Epithelial cell of umbilical artery (primary cell): ENCODE data around the gene LMF2. TPM values are rescaled to one million over a fixed set of nuclear protein-coding genes. Genes with fewer than 3 reads are reported as not detected.

Source experiments
- total RNA-seq: library from RNA; depleted of rRNA; stranded (reverse); fragments of >200 nt; gene quantifications from 2 replicates; pipeline ENCODE4 v1.2.3, GENCODE V29; 2014

Gene LMF2, protein sequence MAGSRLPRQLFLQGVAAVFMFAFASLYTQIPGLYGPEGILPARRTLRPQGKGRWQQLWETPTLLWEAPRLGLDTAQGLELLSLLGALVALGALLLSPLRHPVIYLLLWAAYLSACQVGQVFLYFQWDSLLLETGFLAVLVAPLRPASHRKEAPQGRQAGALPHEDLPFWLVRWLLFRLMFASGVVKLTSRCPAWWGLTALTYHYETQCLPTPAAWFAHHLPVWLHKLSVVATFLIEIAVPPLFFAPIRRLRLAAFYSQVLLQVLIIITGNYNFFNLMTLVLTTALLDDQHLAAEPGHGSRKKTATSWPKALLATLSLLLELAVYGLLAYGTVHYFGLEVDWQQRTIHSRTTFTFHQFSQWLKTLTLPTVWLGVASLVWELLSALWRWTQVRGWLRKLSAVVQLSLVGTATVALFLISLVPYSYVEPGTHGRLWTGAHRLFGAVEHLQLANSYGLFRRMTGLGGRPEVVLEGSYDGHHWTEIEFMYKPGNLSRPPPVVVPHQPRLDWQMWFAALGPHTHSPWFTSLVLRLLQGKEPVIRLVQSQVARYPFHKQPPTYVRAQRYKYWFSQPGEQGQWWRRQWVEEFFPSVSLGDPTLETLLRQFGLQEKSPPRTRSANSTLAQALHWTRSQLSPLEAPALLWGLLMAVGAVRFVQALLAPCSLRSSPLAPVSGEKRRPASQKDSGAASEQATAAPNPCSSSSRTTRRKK
- 21.8 and 22.2 TPM in 2 replicates for total RNA-seq

DNA sequence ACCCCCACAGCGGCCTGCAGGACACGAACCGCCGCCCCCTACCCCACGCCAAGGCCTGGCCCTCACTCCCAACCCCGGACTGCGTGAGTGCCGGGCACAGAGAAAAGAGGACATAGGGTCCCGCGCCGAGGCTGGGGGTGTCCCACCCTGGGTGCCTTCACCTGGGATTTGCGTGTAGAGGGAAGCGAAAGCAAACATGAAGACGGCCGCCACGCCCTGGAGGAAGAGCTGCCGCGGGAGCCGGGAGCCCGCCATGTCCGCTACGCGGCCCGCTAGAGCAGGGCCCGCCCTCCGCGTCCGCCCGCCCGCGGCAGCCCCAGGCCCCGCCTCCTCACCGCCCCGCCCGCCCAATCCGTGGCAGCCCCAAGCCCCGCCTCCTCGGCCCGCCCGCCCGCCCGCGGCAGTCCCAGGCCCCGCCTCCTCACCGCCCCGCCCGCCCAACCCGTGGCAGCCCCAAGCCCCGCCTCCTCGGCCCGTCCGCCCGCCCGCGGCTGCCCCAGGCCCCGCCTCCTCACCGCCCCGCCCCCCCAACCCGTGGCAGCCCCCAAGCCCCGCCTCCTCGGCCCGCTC, at the start of gene LMF2:
Gene LMF2 (minus strand): TSS at position 282 of the 570 bp plus-strand sequence. CDS start 27 bp downstream, at position 255.

DNA sequence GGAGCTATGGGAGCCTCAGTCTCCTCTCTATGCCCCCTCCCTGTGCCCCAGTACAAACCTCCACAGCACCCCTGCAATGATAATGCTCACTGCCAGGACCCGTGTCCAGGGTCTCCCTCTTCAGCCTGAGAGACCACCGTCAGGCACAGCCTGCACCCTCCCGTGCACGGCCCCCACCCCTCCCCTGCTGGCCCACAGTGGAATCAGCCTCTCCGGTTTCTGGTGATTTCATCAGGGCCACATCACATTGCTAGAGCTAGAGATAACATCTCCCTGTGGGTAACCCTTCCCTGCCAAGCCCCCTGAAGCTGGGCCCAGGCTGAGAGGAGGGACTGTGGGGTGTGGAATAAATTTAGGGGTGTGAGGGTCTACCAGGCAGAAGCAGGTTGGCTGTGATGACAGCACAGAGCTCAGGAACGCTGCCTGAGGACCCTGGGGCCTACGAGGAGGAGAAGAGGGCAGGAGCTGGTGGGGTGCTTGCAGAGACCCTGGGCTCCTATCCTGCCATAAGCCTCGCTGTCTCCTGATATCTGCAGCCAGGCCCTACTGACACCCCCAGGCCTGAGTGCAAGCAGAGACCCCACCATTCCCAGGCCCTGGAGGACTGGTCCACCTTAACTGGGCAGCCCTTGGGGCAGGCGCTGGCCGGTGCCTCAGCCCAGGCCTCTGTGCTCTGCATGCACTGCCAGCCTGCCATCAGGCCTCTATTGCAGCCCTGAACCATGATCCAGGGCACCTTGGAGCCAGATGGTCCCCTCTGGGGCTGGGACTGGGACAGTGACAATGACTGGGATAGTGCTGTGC, 38.2 kb upstream of the LMF2 start, which contains the start of gene KLHDC7B:
Gene KLHDC7B (plus strand): TSS at position 378 of the 804 bp plus-strand sequence. CDS start 345 bp downstream, at position 723.

DNA sequence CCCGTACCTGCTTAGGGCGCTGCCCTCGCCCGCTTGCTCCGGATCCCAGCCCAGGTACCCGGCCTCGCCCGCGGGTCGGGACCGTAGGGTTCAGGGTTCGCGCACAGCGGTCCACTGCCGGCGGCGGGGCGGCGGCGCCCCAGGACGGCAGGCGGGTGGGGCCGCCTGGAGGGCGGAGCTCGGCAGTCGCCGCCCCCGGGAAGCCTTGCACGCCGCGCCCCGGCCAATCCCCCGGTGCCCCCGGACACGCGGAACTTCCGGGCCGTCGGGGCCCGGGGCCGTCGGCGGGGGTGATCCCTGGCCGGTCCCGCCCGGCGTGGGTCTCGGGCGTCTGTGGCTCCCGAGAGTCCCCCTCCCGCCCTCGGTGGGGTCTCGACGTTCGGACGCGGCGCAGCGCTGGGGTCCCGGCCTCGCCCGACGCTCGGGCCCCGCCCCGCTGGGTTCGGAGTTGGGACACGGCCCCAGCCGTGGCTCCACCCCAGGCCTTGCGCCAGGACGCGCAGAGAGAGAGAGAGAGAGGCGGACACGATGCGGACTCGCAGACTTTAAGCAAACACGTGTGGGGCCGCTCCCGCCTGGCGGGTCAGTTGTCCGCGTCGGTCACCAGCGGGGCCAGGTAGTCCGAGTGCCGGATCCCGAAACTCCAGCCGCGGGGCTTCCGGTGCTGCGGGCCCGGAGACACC, 22.5 kb upstream of the LMF2 start, which contains the start of gene TYMP:
Gene TYMP (minus strand): TSS at position 116 of the 683 bp plus-strand sequence. CDS start 303 bp downstream, outside the sequence.

DNA sequence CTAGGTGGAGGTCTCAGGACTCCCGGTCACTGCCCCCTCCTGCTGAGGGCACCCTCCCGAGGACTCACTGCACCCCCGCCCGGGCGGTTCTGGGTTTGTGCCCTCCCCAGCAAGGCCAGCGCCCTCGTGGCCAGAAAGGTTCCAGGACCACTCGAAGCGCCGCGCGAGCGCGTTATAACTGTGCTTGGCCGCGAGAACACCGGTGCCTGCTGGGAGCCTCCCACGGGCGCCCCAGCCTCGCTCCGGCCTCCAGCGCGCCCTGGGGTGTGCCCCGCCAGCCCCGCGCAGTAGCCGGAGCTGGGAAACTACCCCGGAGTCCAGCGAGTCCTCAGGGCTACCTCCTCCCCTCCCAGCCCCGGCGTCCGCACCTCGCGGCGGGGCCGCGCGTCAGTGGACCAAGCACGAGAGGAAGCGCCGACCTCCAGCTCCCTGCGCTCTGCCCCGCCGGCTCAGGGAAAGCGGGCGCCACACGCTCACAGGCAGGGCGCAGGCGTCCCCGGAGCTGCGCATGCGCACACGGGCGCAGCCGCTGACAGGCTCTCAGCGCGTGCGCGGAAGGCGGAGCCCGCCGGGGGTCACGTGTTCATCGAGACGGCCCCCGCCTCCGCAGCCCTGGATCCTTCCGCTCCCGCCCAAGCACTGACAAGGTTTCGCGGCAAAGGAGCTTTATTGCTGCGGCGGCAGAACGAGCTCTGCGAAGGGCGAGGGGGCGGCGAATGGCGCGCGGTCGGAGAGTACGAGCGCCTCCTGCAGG, 17.8 kb upstream of the LMF2 start, which contains the start of gene SCO2:
Gene SCO2 (minus strand): TSS at position 495 of the 754 bp plus-strand sequence. CDS start 1,187 bp downstream, outside the sequence.

DNA sequence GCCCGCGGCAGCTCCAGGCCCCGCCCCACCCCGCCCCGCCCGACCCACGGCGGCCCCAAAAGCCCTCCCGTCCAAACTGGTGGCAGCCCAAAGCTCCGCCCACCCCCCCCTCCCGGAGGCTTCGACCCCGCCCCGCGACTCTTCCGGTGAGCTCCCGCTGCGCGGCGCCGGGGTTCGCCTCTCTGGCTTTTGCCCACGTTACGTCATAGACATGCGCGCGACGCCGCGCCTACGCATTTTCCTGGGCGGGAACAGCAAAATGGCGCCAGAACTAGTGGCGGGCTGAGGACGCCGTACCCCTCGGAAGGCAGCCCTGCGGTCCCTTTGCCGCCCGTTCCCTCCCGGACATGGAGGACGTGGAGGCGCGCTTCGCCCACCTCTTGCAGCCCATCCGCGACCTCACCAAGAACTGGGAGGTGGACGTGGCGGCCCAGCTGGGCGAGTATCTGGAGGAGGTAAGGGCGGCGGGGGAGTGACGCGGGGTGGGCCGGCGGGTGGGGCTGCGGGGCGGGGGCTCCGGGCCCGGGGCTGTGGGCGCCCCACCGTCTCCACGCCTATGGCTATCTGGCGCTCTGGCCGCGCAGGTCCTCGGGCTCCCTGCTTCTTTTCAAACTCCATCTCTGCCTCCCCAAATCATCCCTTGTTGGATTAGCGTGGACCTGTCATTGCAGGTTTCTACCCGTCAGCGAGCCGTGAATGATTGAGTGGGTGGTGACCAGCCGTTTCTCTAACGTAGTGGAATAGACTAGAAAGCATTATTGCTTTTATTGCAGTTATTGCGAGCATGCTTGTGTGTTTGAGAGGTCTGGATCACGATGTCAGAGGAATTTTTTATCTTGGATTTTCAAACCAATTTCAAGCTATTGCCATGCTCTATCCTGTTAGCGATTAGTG, 736 bp upstream of the LMF2 start, which contains the start of gene NCAPH2:
Gene NCAPH2 (plus strand): TSS at position 234 of the 894 bp plus-strand sequence. CDS start 114 bp downstream, at position 348.

DNA sequence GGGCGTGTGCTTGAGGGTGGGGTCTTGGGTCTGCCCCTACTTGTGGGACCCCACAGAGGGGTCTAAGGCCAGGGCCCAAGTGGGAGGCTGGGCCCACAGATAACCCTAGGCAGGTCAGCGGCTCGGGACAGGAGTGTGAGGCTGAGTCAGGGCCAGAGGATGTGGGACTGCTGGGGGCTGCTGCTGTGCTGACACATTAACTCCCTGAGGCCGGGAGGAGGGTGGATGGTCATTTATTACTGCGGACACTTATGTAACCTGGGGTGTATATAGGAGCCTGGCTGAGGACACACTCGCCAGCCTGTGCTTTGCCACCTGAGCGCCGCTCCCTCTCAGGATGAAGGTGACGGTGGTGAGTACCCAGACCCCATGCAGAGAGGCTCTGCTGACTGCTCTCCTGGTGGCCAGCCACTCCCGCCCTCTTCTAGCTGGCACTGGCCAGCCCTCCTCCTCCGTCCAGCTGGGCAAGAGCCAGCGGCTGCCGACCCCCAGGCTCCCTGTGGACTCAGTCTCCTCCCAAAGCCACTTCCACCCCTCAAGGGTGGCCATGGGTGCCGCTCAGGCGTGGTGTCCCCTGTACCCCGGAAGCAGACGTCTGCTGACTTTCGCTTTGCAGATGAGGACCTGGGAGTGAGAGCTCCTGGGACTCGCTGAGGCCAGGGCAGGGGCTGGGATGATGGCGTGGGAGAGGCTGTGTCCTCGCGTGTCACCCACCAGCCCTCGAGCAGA, 20.8 kb downstream of the LMF2 start, which contains the start of gene MIOX:
Gene MIOX (plus strand): TSS at position 299 of the 729 bp plus-strand sequence. CDS start 39 bp downstream, at position 338.

DNA sequence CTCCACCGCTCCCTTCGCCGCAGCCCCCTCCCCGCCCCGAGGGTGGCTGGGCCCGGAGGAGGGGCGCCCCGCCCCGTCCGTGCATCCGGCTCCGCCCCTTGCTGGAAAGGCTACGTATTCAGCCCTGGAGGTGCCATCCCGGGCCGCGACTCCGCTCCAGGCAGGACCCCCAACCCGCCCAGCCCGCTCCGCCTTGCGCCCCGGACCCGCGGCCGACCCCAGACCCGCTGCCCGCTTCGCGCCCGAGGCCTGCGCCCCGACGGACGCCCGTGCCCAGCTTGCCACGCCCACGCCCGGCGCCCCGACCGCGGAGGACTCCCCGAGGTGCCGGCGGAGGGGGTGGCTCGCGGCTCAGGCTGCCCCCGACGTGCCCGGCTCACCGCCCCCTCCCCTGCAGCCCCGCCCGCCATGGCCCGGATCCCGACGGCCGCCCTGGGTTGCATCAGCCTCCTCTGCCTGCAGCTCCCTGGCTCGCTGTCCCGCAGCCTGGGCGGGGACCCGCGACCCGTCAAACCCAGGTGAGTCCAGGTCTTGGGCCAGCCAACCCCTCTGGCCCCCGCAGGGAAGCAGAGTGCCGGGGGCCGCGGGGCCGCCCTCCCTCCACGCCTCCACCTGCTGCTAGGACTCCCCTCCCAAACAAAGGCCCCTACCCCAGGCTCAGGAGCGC, 25.9 kb downstream of the LMF2 start, which contains the start of gene ADM2:
Gene ADM2 (plus strand): TSS at position 104 of the 667 bp plus-strand sequence. CDS start 305 bp downstream, at position 409.

DNA sequence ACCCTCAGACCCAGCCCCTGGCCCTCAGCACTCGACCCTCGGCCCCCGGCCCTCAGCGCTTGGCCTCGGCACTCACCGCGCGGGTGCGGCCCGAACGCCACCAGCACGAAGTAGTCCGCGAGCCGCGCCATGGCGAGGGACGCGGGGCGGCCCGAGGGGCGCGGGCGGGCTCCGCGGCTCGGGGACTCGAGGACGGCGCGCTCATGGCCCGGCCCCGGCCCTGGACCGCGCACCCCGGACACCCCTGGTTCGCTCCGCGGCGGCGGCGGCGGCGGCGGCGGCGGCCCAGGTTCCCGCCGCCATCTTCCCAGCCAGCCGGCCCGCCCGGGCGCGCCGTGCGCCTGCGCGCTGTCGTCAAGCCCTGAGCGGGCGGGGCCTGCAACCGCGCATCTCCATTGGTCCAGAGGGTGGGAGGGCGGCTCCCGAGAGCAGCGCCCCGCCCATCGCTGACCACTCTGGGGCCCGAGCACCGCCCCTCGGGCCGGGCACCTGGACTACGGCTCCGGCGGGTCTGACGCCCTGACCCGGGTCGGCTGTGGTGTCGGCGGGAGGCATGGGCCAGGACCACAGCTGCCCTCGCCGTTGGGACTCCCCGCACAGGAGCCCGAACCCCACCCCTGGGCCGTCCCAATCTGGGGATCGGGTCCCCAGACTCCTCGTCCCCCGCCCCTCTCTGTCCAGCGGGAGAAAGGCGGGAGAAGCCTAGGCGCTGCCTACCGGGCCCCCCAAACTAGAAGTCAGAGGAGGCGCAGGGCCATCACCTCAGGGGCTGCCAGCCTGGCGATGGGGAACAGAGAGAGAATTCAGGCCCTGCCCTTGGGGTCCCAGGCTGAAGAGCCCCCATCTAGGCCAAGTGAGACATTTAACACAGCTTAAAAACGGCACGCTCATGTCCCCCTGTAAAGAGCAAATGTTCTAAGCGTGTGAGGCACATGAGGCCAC, 32.5 kb downstream of the LMF2 start, which contains the start of gene SBF1:
Gene SBF1 (minus strand): TSS at position 326 of the 942 bp plus-strand sequence. CDS start 195 bp downstream, at position 131.

Other genes starting within 250 kb of the LMF2 start
- gene MAPK12, start 246.0 kb downstream of the LMF2 start, total RNA-seq = 50.7 and 59.1 TPM in 2 replicates
- gene MAPK11, start 237.3 kb downstream of the LMF2 start, total RNA-seq = 10.5 and 17.9 TPM in 2 replicates
- gene PLXNB2, start 200.1 kb downstream of the LMF2 start, total RNA-seq = 44.5 and 45.5 TPM in 2 replicates
- gene DENND6B, start 180.7 kb downstream of the LMF2 start, total RNA-seq = 0.76 and 1.3 TPM in 2 replicates
- 44.5 and 58.5 TPM in 2 replicates for gene PPP6R2, start 164.4 kb downstream of the LMF2 start, total RNA-seq
- 40.4 and 40.6 TPM in 2 replicates for gene SBF1, start 32.7 kb downstream of the LMF2 start, total RNA-seq
- 0.46 and 0.97 TPM in 2 replicates for gene ADM2, start 26.2 kb downstream of the LMF2 start, total RNA-seq
- not detected in 2 replicates for gene MIOX, start 20.8 kb downstream of the LMF2 start, total RNA-seq
- gene NCAPH2, start 522 bp upstream of the LMF2 start, total RNA-seq = 27.6 and 43.0 TPM in 2 replicates
- gene SCO2, start 17.9 kb upstream of the LMF2 start, total RNA-seq = 2.9 and 4.9 TPM in 2 replicates
- 8.1 and 25.5 TPM in 2 replicates for gene TYMP, start 22.3 kb upstream of the LMF2 start, total RNA-seq
- under 0.01 and 0.30 TPM in 2 replicates for gene KLHDC7B, start 38.2 kb upstream of the LMF2 start, total RNA-seq
- not detected in 2 replicates for gene SYCE3, start 55.2 kb upstream of the LMF2 start, total RNA-seq
- gene CPT1B, start 70.7 kb upstream of the LMF2 start, total RNA-seq = 0.65 and 2.6 TPM in 2 replicates
- 27.1 and 32.8 TPM in 2 replicates for gene CHKB, start 75.1 kb upstream of the LMF2 start, total RNA-seq
- 0.15 TPM in 1 of 2 replicates, not detected in the other for gene MAPK8IP2, start 93.1 kb upstream of the LMF2 start, total RNA-seq
- 10.2 and 10.7 TPM in 2 replicates for gene ARSA, start 120.5 kb upstream of the LMF2 start, total RNA-seq
- gene SHANK3, start 165.1 kb upstream of the LMF2 start, total RNA-seq = 11.4 and 11.7 TPM in 2 replicates
- not detected in 2 replicates for gene ACR, start 230.5 kb upstream of the LMF2 start, total RNA-seq